Measurements from ENCODE around the gene ALG1. TPM values are rescaled to one million over a fixed set of nuclear protein-coding genes. Genes with fewer than 3 reads are reported as not detected.

ALG1 gene
- total RNA-seq: 10 to 100 TPM; 21.7 to 22.0 TPM

GRCh38 chr16:5071681-5072333, at the start of gene ALG1:
ALG1 (plus strand) TSS chr16:5071843; CDS start chr16:5071850, 7 bp downstream.

DNA sequence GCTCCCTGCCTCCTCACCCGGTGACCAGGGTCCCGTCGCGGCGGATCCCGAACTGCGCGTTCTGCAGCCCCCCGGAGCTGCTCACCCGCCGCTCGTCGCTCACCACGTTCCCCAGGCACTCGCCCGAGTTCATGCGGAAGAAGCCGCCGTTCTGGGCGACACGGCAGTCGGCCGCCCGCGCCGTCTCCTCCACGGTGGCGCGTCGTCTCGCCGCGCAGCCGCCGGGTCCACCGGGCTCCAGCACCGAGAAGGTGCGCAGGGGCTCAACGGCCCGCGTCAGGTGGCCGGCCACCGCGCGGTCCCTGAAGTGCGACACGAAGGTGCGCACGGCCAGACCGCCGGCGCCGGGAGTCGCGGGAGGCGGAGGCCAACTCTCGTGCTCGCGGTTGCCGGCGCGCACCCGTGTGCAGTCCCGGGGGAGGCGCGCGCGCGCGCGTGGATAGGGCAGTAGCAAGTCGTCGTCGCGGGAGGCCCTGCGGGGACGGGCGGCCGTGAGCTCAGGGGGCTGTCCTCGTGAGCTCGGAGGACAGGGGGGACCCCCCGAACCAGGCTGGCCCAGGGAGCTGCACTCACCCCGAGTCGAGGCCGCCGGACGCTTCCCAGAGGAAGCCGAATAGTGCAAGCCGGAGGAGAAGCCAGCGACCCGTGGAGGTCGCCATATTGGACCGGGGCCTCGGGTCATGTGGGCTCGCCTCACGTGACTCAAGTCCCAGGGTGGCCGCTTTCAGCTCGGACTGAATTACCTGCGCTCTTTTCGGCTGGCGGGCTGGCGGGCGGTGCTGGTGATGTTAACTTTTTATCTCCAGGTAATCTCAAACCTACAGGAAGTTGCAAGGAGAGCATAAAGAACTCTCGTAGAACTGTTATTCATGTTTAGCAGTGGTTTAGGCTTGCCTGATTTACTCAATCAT, 38.1 kb upstream of the ALG1 start, which contains the start of gene NAGPA:
TSS of gene NAGPA (minus strand) at position 680 of the 911 bp plus-strand sequence. CDS start at position 659, 21 bp downstream.

GRCh38 chr16:5065813-5066212, 5.8 kb upstream of the ALG1 start, which contains the start of gene C16orf89:
C16orf89 (minus strand) TSS chr16:5065956; CDS start chr16:5065908, 48 bp downstream.

DNA sequence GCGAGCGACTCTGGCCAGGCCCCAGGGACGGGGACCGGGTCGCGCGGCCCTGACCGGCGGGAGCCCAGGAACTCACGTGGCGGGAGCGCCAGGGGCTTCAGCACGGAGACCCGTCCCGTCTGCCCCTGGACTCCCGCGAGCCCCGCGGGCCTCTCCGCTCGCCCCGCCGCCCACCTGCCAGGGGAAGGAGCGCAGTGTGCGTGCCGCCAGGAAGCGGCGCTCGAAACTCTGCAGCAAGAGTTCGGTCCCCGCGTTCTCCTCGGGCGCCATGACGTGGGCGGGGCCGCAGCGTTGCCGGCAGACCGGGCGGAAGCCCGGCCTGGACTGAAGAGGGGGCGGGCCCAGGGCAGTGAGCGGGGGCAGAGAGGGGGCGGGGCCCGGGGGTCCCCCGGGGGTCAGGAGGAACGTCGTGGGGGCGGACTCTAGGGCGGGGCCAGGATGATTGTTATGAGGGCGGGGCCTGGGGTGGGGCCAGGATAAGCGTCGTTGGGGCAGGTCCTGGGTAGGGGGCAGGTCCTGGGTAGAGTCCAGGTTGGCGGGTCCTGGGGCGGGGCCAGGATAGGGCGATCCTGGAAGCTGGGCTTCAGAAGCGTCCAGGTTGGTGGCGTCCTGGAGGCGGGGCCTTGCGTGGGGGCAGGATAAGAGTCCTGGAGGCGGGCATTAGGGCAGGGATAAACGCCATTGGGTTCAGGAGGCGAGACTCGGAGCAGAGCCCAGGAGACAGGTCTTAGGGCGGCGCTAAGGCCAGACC, 26.0 kb downstream of the ALG1 start, which contains the start of gene EEF2KMT:
TSS of gene EEF2KMT (minus strand) at position 326 of the 751 bp plus-strand sequence. CDS start at position 270, 56 bp downstream.

Other genes starting within 250 kb of the ALG1 start
- gene GLYR1, start 224.6 kb upstream of the ALG1 start, total RNA-seq: 10 to 100 TPM; 84.1 to 92.5 TPM
- gene UBN1, start 224.4 kb upstream of the ALG1 start, total RNA-seq: 10 to 100 TPM; 36.1 to 37.5 TPM
- not detected for gene PPL, start 134.7 kb upstream of the ALG1 start, total RNA-seq
- gene SEC14L5, start 113.5 kb upstream of the ALG1 start, total RNA-seq: under 1 TPM; 0.13 to 0.14 TPM
- 10 to 100 TPM; 16.5 to 16.9 TPM for gene NAGPA, start 37.9 kb upstream of the ALG1 start, total RNA-seq
- not detected for gene C16orf89, start 5.9 kb upstream of the ALG1 start, total RNA-seq
- 10 to 100 TPM in 1 of 2 experiments, 1 to 10 TPM in 1; 9.6 to 10.0 TPM for gene EEF2KMT, start 26.0 kb downstream of the ALG1 start, total RNA-seq

Data from activated naive CD4-positive, alpha-beta T cell treated with anti-CD3 and anti-CD28 coated beads, Interleukin-2, amount 10 ng/mL, durations not matched to agents 5 hours and 36 hours (primary cell).